Naive thymus-derived CD4-positive, alpha-beta T cell (primary cell): ENCODE measurements around the gene CDH24. TPM values are rescaled to one million over a fixed set of nuclear protein-coding genes. Genes with fewer than 3 reads are reported as not detected.

Source experiments
- ATAC-seq: fragments of 150-1000 bp; cut with Tn5 transposase; 2 replicates; pipeline ENCODE4 v1.10.0; 2021; ENCODE audit warnings: mild to moderate bottlenecking, moderate library complexity
- CTCF ChIA-PET: fragments of 350-600 bp; sonication (Branson Sonifier 250); formaldehyde crosslinking; loops from one replicate; lab custom pipeline; 2021; ENCODE audit warnings: antibody characterized with exemption; lab: Charles Lee
- POLR2A ChIA-PET: fragments of 350-600 bp; sonication (Branson Sonifier 250); formaldehyde crosslinking; loops from one replicate; lab custom pipeline; 2021; ENCODE audit warnings: antibody characterized with exemption, inconsistent platforms; lab: Charles Lee
- DNase-seq, 9 donors: peaks; one replicate each; pipeline versions ENCODE4 v3.0.0 to v3.0.0-alpha.2; 2020 to 2022; ENCODE audit warnings: mixed read lengths in 1 of 9
- H3K27ac ChIP-seq: one replicate; pipeline ENCODE4 v1.7.0; 2013; ENCODE audit warnings: mild to moderate bottlenecking, low read depth, low read length, moderate library complexity
- H3K27me3 ChIP-seq, 2 donors: one replicate each; pipeline ENCODE4 v1.7.0; 2013; ENCODE audit warnings: low read length in 2 of 2, mild to moderate bottlenecking in 2 of 2, moderate library complexity in 2 of 2; ENCODE audit not compliant: control insufficient read depth in 2 of 2, insufficient read depth in 2 of 2
- H3K36me3 ChIP-seq, 3 experiments: 1 replicate in 2 of 3; 2 replicates in 1 of 3; pipeline ENCODE4 v1.7.0; 2013; ENCODE audit warnings: low read length in 3 of 3, mild to moderate bottlenecking in 3 of 3, moderate library complexity in 1 of 3; ENCODE audit not compliant: insufficient read depth in 3 of 3, control insufficient read depth in 2 of 3
- H3K4me1 ChIP-seq, 2 donors: one replicate each; pipeline ENCODE4 v1.7.0; 2013; ENCODE audit warnings: low read length in 2 of 2, mild to moderate bottlenecking in 2 of 2, moderate library complexity in 1 of 2; ENCODE audit not compliant: control insufficient read depth in 2 of 2, insufficient read depth in 2 of 2
- H3K4me3 ChIP-seq: 2 replicates; pipeline ENCODE4 v1.7.0; 2013; ENCODE audit warnings: mild to moderate bottlenecking, low read length
- H3K9me3 ChIP-seq, 3 experiments: 1 replicate in 2 of 3; 2 replicates in 1 of 3; pipeline ENCODE4 v1.7.0; 2013; ENCODE audit warnings: low read length in 3 of 3; ENCODE audit not compliant: control insufficient read depth in 2 of 3
- H3K27ac Mint-ChIP-seq, 9 donors: one replicate each; pipeline ENCODE4 v1.8.0; 2020 to 2022; ENCODE audit warnings: mixed read lengths in 9 of 9, mild to moderate bottlenecking in 8 of 9, moderate library complexity in 5 of 9, inconsistent platforms in 2 of 9
- H3K27me3 Mint-ChIP-seq, 5 donors: one replicate each; pipeline ENCODE4 v1.8.0; 2021 to 2022; ENCODE audit warnings: mixed read lengths in 5 of 5, mild to moderate bottlenecking in 1 of 5
- H3K36me3 Mint-ChIP-seq, 5 donors: one replicate each; pipeline ENCODE4 v1.8.0; 2020 to 2022; ENCODE audit warnings: mixed read lengths in 5 of 5, mild to moderate bottlenecking in 3 of 5, inconsistent platforms in 1 of 5
- H3K4me1 Mint-ChIP-seq, 7 donors: one replicate each; pipeline ENCODE4 v1.8.0; 2020 to 2022; ENCODE audit warnings: mixed read lengths in 7 of 7, mild to moderate bottlenecking in 3 of 7, inconsistent platforms in 1 of 7
- H3K4me3 Mint-ChIP-seq, 10 donors: one replicate each; pipeline ENCODE4 v1.8.0; 2020 to 2022; ENCODE audit warnings: mild to moderate bottlenecking in 10 of 10, mixed read lengths in 10 of 10, moderate library complexity in 6 of 10, inconsistent platforms in 2 of 10
- H3K9me3 Mint-ChIP-seq, 11 donors: one replicate each; pipeline ENCODE4 v1.8.0; 2020 to 2022; ENCODE audit warnings: mixed read lengths in 11 of 11, mild to moderate bottlenecking in 4 of 11, inconsistent platforms in 1 of 11, moderate library complexity in 1 of 11
- intact Hi-C, 2 donors: fragments of 100-400 bp; cut with micrococcal nuclease; formaldehyde crosslinking; loops; one replicate each; pipeline ENCODE4 v1.15.1; 2023
- polyA plus RNA-seq, 2 donors: library from polyadenylated mRNA; unstranded; fragments of 300-500 nt; fragmentation: Illumina TruSeq; gene quantifications; one replicate each; pipeline ENCODE4 v1.2.3, GENCODE V29; 2021
- total RNA-seq, 6 experiments: library from RNA in 5 of 6; stranded (reverse) in 5 of 6; gene quantifications; 1 replicate in 5 of 6; 2 replicates in 1 of 6; pipeline ENCODE4 v1.2.3 and lab custom pipeline; 2021 to 2026

CDH24 gene
- total and polyA plus RNA-seq, 7 experiments from 2014 or later: 0.30 to 3.7 (median 1.7) TPM

GRCh38 chr14:23041729-23042128 lies 15.6 kb downstream of the CDH24 start:
- no peak for ATAC-seq
- Histone ChIP-seq H3K27me3 (no peaks in the 10 kb centered on the region), H3K27ac (no peak overlapping the region), H3K36me3 (no peaks in the 10 kb centered on the region), H3K4me1 (no peaks in the 10 kb centered on the region), H3K9me3 (no peaks in the 10 kb centered on the region), H3K4me3 (no peak overlapping the region)
- Mint-ChIP-seq H3K4me3 (no peak overlapping the region), H3K36me3 (no peaks in the 10 kb centered on the region), H3K4me1 (peaks cover 0 to 3% (median 0%) of the 10 kb centered on the region in 7 donors), H3K9me3 (no peaks in the 10 kb centered on the region), H3K27ac (no peak overlapping the region), H3K27me3 (no peaks in the 10 kb centered on the region)
- intact Hi-C loops: no loop called here
- DNase-seq: no peak
- CTCF ChIA-PET: interaction anchor here (1.1 to 1.3 kb wide), 2 partner anchors 16 to 69 kb away, joined by 3 read pairs; partner anchors contain the start of gene CDH24
- POLR2A ChIA-PET: no interaction called here

- Mint-ChIP-seq H3K9me3 (peaks cover 0 to 2% (median 0%) of the 10 kb centered on the region in 11 donors), H3K4me3 (no peak overlapping the region), H3K4me1 (peaks cover 4 to 13% (median 8%) of the 10 kb centered on the region in 7 donors), H3K36me3 (peaks cover 0 to 3% (median 0%) of the 10 kb centered on the region in 5 donors), H3K27ac (no peak overlapping the region), H3K27me3 (no peaks in the 10 kb centered on the region)
- intact Hi-C loops: no loop called here
- Histone ChIP-seq H3K27me3 (no peaks in the 10 kb centered on the region), H3K4me1 (peaks cover 0 to 6% of the 10 kb centered on the region in 2 donors), H3K9me3 (no peaks in the 10 kb centered on the region), H3K27ac (no peak overlapping the region), H3K4me3 (no peak overlapping the region), H3K36me3 (no peaks in the 10 kb centered on the region)
- no peak for DNase-seq
- ChIA-PET POLR2A (interaction anchor here (0.6 to 0.8 kb wide), 5 partner anchors 32 to 1150 kb away, joined by 3 to 6 read pairs (median 3); no protein-coding TSS in a partner anchor), CTCF (interaction anchor here (1.0 to 1.3 kb wide), 4 partner anchors 15 to 53 kb away, joined by 3 to 5 read pairs (median 3); no protein-coding TSS in a partner anchor)
- no peak for ATAC-seq
Observed at GRCh38 chr14:23040100-23040499, 17.2 kb downstream of the CDH24 start.

GRCh38 chr14:23035303-23036144 lies 21.8 kb downstream of the CDH24 start:
- intact Hi-C loops: loop anchor here (1.0 to 5.0 kb wide), 10 partner anchors 12 to 1407 kb away; partner anchors contain the start of genes OXA1L (in 2 of the 2), LRP10 (in 1 of the 2), PRMT5 (in 1 of the 2) and RBM23 (in 1 of the 2)
- peak overlapping the region; percentile 83 for H3K27ac ChIP-seq
- Mint-ChIP-seq H3K36me3 (peaks cover 5 to 23% (median 16%) of the 10 kb centered on the region in 5 donors), H3K27ac (peak overlapping the region; percentile 93 to 99 (median 96)), H3K27me3 (no peaks in the 10 kb centered on the region), H3K4me1 (peaks cover 22 to 43% (median 29%) of the 10 kb centered on the region in 7 donors), H3K4me3 (peak overlapping the region; percentile 87 to 96 (median 92)), H3K9me3 (peaks cover 0 to 2% (median 0%) of the 10 kb centered on the region in 11 donors)
- no peaks in the 10 kb centered on the region for H3K27me3 ChIP-seq
- H3K36me3 ChIP-seq: peaks cover 3 to 20% (median 9%) of the 10 kb centered on the region in 3 experiments
- POLR2A ChIA-PET: interaction anchor here (0.6 to 4.3 kb wide), 4 partner anchors 13 to 52 kb away, joined by 3 to 46 read pairs (median 28); no protein-coding TSS in a partner anchor
- ATAC-seq: no peak
- no peaks in the 10 kb centered on the region for H3K9me3 ChIP-seq
- CTCF ChIA-PET: interaction anchor here (1.3 kb wide), 1 partner anchor 29 kb away, joined by 4 read pairs; no protein-coding TSS in a partner anchor
- H3K4me1 ChIP-seq: peaks cover 9 to 17% of the 10 kb centered on the region in 2 donors
- no peak for DNase-seq
- peak overlapping the region; percentile 79 for H3K4me3 ChIP-seq

DNA sequence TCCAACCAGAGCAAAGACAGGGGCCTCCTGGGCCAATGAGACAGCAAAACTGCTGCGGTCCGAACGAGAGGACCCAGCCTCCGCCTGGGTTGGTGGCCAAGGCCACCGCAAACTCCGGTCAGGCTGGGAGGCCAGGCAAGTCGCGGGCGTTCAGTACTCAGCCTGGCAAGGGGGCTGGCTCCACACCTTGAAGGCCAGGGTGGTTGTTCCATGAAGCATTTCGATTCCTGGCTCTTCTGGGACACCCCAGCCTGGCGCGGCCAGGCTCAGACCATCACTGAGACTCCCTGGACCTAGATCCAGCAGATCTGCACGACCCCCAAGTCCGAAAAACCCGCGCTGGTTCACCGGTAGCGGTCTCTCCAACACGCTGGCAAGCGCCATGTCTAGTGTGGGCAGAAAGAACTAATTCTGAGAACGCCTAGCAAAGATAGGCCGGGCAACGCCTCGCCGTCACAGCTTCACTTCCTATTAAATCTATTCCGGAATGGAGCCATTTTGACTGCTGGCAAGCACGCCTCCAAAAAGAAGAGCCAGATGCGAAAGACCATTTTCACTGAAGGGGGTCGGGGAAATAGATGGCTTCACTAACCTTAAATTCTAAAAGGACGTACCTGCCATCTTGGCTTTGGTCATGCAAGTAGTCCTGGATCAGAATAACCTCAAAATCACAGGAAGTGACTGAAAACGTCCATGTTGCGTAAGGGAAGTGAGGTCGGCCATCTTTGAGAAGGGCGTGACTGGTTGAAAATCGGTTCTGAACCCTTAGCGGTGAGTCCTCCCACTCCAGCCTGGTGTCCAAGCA lies 22.6 kb downstream of the CDH24 start, which contains the start of gene PSMB5:
Gene PSMB5, minus strand, starts transcription at position 403 of the 805 bp plus-strand sequence. Its CDS starts 19 bp downstream, at position 384.
- peaks cover 22 to 43% (median 29%) of the 10 kb centered on the region in 7 donors for H3K4me1 Mint-ChIP-seq
- H3K27ac Mint-ChIP-seq: peak within 1 kb of the TSS; percentile 93 to 99 (median 96)
- ChIA-PET POLR2A (interaction anchor here (0.8 to 4.3 kb wide), 6 partner anchors 12 to 251 kb away, joined by 3 to 46 read pairs (median 11); partner anchors contain the start of gene HOMEZ), CTCF (interaction anchor here (0.7 to 1.9 kb wide), 6 partner anchors 23 to 41 kb away, joined by 3 to 7 read pairs (median 4); partner anchors contain the start of gene CDH24)
- no peaks in the 10 kb centered on the region for H3K27me3 ChIP-seq
- H3K36me3 Mint-ChIP-seq: peaks cover 5 to 23% (median 16%) of the 10 kb centered on the region in 5 donors
- intact Hi-C loops: loop anchor here (1.0 to 5.0 kb wide), 13 partner anchors 11 to 1408 kb away; partner anchors contain the start of genes ACIN1 (in 2 of the 2), C14orf119 (in 2 of the 2), OXA1L (in 2 of the 2) and PRMT5 (in 2 of the 2)
- H3K4me3 Mint-ChIP-seq: peak within 1 kb of the TSS; percentile 87 to 96 (median 92)
- peaks cover 9 to 17% of the 10 kb centered on the region in 2 donors for H3K4me1 ChIP-seq
- H3K36me3 ChIP-seq: peaks cover 3 to 20% (median 9%) of the 10 kb centered on the region in 3 experiments
- H3K9me3 ChIP-seq: no peaks in the 10 kb centered on the region
- peak within 1 kb of the TSS; percentile 83 for H3K27ac ChIP-seq
- DNase-seq (peak; percentile 63 to 94 (median 91)), ATAC-seq (peak; percentile 95)
- H3K4me3 ChIP-seq: peak within 1 kb of the TSS; percentile 79
- H3K27me3 Mint-ChIP-seq: no peaks in the 10 kb centered on the region
- peaks cover 0 to 2% (median 0%) of the 10 kb centered on the region in 11 donors for H3K9me3 Mint-ChIP-seq

GRCh38 chr14:23033801-23034497 lies 23.4 kb downstream of the CDH24 start:
- intact Hi-C loops: loop anchor here (1.0 to 2.0 kb wide), 5 partner anchors 61 to 445 kb away; partner anchors contain the start of genes ACIN1 (in 2 of the 2), C14orf119 (in 2 of the 2), RBM23 (in 2 of the 2) and DAD1 (in 1 of the 2)
- H3K27ac ChIP-seq: peak overlapping the region; percentile 83
- no peaks in the 10 kb centered on the region for H3K9me3 ChIP-seq
- DNase-seq (no peak), ATAC-seq (no peak)
- Mint-ChIP-seq H3K9me3 (peaks cover 0 to 2% (median 0%) of the 10 kb centered on the region in 11 donors), H3K4me1 (peaks cover 28 to 49% (median 35%) of the 10 kb centered on the region in 7 donors), H3K4me3 (peak overlapping the region; percentile 87 to 96 (median 92)), H3K27me3 (no peaks in the 10 kb centered on the region), H3K36me3 (peaks cover 5 to 27% (median 17%) of the 10 kb centered on the region in 5 donors), H3K27ac (peak overlapping the region; percentile 93 to 99 (median 96))
- peaks cover 3 to 20% (median 9%) of the 10 kb centered on the region in 3 experiments for H3K36me3 ChIP-seq
- H3K27me3 ChIP-seq: no peaks in the 10 kb centered on the region
- peaks cover 9 to 23% of the 10 kb centered on the region in 2 donors for H3K4me1 ChIP-seq
- H3K4me3 ChIP-seq: peak overlapping the region; percentile 79
- POLR2A ChIA-PET: interaction anchor here (0.6 to 4.3 kb wide), 8 partner anchors 11 to 1154 kb away, joined by 3 to 46 read pairs (median 4); partner anchors contain the start of genes HOMEZ and IPO4
- CTCF ChIA-PET: interaction anchor here (0.7 to 1.9 kb wide), 8 partner anchors 10 to 41 kb away, joined by 3 to 7 read pairs (median 4); partner anchors contain the start of gene CDH24
